Measurements from ENCODE around the gene FOXP1. TPM values are rescaled to one million over a fixed set of nuclear protein-coding genes. Genes with fewer than 3 reads are reported as not detected.

The FOXP1 gene
- total and polyA plus RNA-seq, 2 of the 8 experiments (the other 6 are each of a cell fraction or from before 2014, with no cell fraction given): 13.9 to 25.4 TPM

GRCh38 chr3:71130471-71131374 lies 452.8 kb downstream of the FOXP1 start:
- Histone ChIP-seq H2AFZ (ENCODE audit: low read length) (no peak overlapping the region), H3K4ac (replicated peaks; ENCODE audit: insufficient read length, low read depth, low read length) (no peak overlapping the region), H2BK20ac (ENCODE audit: low read length) (no peak overlapping the region), H3K27me3 (replicated peaks in 1 of 4; ENCODE audit: control insufficient read depth in 3 of 4, extremely low read depth in 1 of 4, insufficient read depth in 3 of 4, low read length in 3 of 4) (no peaks in the 10 kb centered on the region; a peak in 1 of 7 replicates), H3K18ac (ENCODE audit: extremely low read depth, low read length) (no peak overlapping the region), H2BK120ac (replicated peaks; ENCODE audit: low read depth, low read length) (no peak overlapping the region), H3K79me2 (ENCODE audit: control insufficient read depth in 1 of 2, insufficient read depth in 2 of 2, low read length in 2 of 2) (peaks cover 0 to 8% of the 10 kb centered on the region in 2 experiments; a peak in 1 of 4 replicates), H4K5ac (ENCODE audit: insufficient read length, low read depth, low read length) (no peak overlapping the region), H3K4me1 (replicated peaks in 1 of 4; ENCODE audit: control insufficient read depth in 3 of 4, insufficient read depth in 4 of 4, low read length in 3 of 4) (peaks cover 8 to 47% (median 26%) of the 10 kb centered on the region in 4 experiments), H4K20me1 (replicated peaks in 1 of 2; ENCODE audit: control insufficient read depth in 1 of 2, insufficient read depth in 2 of 2, low read length in 2 of 2) (no peaks in the 10 kb centered on the region), H3K4me2 (ENCODE audit: insufficient read depth in 1 of 2, low read depth in 2 of 2, low read length in 2 of 2) (peak overlapping the region; percentile 57 to 68), H2BK5ac (ENCODE audit: low read depth, low read length) (no peak overlapping the region; the same call in 1 of the 2 replicates), H2BK12ac (ENCODE audit: low read depth, low read length) (peak overlapping the region; percentile 89), H3K4me3 (ENCODE audit: extremely low read depth in 1 of 4, insufficient read depth in 2 of 4, low read depth in 3 of 4, low read length in 4 of 4) (peak overlapping the region in 3 of 4 experiments; percentile 11 to 42 (median 15); a peak in 5 of 8 replicates), H3K23ac (ENCODE audit: insufficient read length) (no peak overlapping the region), H4K91ac (replicated peaks; ENCODE audit: insufficient read length, low read length) (no peak overlapping the region), H3K56ac (replicated peaks; ENCODE audit: insufficient read length, low read depth, low read length) (no peak overlapping the region), H3K27ac (ENCODE audit: low read depth, low read length) (0 out of 2 replicates have a peak overlapping the region, but pooled peaks have one; percentile 21), H2BK15ac (ENCODE audit: low read length) (no peak overlapping the region), H3K9me3 (ENCODE audit: insufficient read depth in 2 of 2, low read depth in 1 of 2, low read length in 1 of 2) (no peaks in the 10 kb centered on the region), H4K8ac (ENCODE audit: extremely low read depth, insufficient read depth, low read length) (no peak overlapping the region), H3K9ac (replicated peaks in 1 of 4; ENCODE audit: extremely low read depth in 1 of 4, low read depth in 3 of 4, low read length in 3 of 4) (peak overlapping the region in 1 of 4 experiments; percentile 24; a peak in 3 of 7 replicates), H3K79me1 (ENCODE audit: low read depth, low read length) (peaks cover 5% of the 10 kb centered on the region), H3K14ac (ENCODE audit: insufficient read length) (no peak overlapping the region), H3K23me2 (ENCODE audit: low read depth, low read length) (no peaks in the 10 kb centered on the region; the same call in 1 of the 2 replicates), H3K36me3 (ENCODE audit: control insufficient read depth in 2 of 4, insufficient read depth in 4 of 4, low read length in 3 of 4) (no peaks in the 10 kb centered on the region), H2AK5ac (ENCODE audit: low read depth, low read length) (no peak overlapping the region)
- FAIRE-seq (peak; percentile 63), DNase-seq (ENCODE audit: low read depth in 1 of 2, low spot score in 2 of 2) (no peak)
- 45% methylated on average over 19 of the region's 19 CpGs; no CpG with 5 or more reads in 1 of the 2 experiments for WGBS, 2 experiments (ENCODE audit: extremely low coverage in 1 of 2, insufficient coverage in 1 of 2, insufficient read length in 1 of 2, insufficient replicate concordance in 2 of 2, low coverage in 1 of 2, low lambda C conversion rate in 2 of 2, missing lambda C conversion rate in 1 of 2)
- ChIA-PET CTCF (ENCODE audit: partially characterized antibody) (interaction anchor here (0.6 to 1.0 kb wide), 3 partner anchors 10 to 144 kb away, joined by 3 to 4 read pairs (median 3); no protein-coding TSS in a partner anchor), POLR2A (ENCODE audit: partially characterized antibody) (no interaction called here)
- TF ChIP-seq TAF1 (IDR thresholded peaks at IDR 0.05; ENCODE audit: low read depth, low read length): no peak
- TF ChIP-seq EGR1 (IDR thresholded peaks at IDR 0.05; ENCODE audit: borderline replicate concordance, low read depth, low read length): no peak
- no peak for TF ChIP-seq FOSL1 (IDR thresholded peaks at IDR 0.05; ENCODE audit: insufficient read depth, low read depth, low read length)
- TF ChIP-seq CBX5 (IDR thresholded peaks at IDR 0.05; ENCODE audit: low read depth, low read length): no peak

Measured in H1 (cell line).